NCI-H446 treated with DMSO at 0.1 percent for 48 hours (cell line): ENCODE measurements around the gene ZNF345.

Experiments used
- DNase-seq: peaks from one replicate; lab custom pipeline; 2025; lab: John Stamatoyannopoulos, UW

The ZNF345 gene

DNA sequence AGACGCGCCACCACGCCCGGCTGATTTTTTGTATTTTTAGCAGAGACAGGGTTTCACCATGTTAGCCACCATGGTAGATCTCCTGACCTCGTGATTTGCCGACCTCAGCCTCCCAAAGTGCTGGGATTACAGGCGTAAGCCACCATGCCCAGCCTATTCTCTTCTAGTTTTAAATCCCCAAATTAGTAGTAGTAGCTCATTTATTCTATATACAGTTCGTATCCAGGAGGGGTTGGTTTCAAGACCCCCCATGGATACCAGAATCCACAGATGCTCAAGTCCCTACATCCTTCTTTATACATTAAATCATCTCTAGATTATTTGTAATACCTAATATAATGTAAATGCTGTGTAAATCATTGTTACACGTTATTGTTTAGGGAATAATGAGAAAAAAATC lies 67.4 kb downstream of the ZNF345 start:
- no peak for DNase-seq
